Stimulated activated CD4-positive, alpha-beta T cell treated with anti-CD3 and anti-CD28 coated beads, Interleukin-15, amount 100 ng/mL, for 1 hour (primary cell): Measurements from ENCODE around the gene SHISA9.

ENCODE experiments used
- DNase-seq, 2 donors: peaks; one replicate each; pipeline ENCODE4 v3.0.0-alpha.2; 2020; ENCODE audit warnings: low read depth in 1 of 2, low spot score in 1 of 2

SHISA9 gene

DNA sequence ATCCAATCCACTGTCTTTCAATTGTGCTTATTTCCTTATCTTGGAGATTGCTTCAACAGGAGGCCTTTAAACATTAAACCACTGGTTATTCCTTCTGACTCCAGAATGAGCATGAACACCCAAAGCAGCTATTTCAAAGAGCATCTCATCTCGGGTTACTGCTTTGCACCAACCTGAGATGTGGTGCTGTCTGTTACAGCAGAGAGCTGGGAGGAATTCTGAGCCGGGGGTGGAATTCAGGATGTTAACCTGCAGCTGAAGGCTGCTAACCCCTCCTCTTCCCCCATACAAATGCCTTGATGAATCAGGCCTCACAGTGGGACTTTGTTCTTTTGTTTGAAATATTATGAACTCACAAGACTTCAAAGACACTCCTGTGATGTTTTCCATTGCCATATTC, 113.1 kb downstream of the SHISA9 start:
- no peak for DNase-seq

DNA sequence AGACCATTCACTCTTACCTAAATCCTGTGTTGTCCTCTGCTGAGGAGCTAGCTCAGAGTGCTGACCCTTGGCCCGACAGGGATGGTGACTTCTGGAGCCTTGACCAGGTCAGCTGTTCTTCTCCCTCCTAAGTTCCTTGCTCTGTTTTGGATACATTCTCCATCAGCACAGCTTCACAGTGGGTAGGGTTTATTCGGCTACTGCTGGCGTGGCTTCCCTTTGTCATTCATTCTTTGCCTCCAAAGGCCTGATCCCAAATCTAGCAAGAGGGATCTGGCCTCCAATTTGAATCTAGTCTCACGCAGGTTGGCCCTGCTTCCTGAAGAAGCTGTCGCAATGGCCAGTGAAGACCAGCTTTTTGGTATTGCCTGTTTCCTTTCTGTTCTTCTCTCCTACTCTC, 116.6 kb downstream of the SHISA9 start:
- no peak for DNase-seq

DNA sequence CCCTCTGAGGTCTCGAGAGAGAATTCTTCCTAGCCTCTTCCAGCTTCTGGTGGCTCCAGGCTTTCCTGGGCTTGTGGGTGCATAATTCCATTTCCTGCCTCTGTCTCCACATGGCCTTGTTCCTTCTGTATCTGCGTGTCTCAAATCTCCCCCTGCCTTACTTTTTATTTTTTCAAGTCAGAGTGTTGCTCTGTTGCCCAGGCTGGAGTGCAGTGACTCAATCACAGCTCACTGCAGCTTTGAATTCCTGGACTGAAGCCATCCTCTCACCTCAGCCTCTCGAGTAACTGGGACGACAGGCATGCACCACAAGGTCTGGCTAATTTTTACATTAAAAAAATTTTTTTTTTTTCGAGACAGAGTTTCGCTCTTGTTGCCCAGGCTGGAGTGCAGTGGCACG, 120.6 kb downstream of the SHISA9 start:
- no peak for DNase-seq

DNA sequence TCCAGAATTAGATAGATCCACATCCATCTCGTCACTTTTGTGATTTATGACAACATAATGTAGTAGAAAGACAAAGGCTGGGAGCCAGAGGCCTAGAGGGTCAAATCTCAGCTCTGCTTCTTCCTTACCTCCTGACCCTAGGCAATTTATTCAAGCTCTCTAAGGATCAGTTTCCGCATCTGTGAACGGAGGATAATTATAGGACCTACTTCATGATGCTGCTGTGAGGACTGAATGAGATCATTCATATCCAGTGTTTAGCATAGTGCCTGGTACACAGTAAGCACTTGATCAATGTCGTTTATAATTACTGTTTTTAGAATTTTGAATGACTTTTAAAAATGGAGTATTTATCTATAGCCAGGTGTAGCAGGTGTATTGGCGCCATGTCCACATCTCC, 128.4 kb downstream of the SHISA9 start:
- no peak for DNase-seq

DNA sequence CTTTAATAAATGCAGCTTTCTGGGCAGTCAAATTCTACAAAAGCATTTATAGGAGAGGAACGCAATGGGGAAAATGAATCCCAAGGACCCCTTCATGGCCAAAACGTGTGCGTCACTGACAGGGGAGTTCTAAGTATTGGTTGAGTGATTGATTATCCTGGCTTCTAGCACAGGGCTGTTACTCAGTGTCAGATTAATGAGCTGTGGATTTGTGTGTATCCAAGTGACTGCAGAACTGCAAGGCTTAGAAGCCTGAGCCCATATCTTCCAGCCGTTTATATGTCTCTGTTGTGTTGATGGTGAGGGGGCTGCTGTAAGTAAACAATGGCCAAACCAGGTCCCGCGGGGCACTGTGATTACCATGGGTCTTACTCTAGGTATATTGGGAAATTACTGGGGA, 129.4 kb downstream of the SHISA9 start:
- DNase-seq = no peak

DNA sequence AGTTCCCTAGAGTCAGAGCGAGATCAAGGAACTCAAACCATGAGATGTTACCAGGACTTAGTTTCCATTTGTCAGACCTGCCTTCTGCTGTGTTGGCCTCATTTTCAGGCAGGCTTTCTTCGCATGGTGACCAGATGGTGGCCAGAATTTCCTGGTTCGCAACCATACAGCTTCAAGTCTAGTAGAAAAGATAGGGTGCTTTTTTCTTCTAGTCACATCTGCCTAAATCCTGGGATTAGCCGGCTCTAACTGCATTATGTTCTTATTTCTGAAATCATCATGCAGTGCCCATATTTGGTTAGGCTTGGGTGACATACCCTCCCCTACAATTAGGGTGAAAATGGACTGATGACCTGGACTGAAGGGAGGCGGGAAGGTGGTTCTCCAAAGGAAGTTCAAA, 131.5 kb downstream of the SHISA9 start:
- DNase-seq = no peak

DNA sequence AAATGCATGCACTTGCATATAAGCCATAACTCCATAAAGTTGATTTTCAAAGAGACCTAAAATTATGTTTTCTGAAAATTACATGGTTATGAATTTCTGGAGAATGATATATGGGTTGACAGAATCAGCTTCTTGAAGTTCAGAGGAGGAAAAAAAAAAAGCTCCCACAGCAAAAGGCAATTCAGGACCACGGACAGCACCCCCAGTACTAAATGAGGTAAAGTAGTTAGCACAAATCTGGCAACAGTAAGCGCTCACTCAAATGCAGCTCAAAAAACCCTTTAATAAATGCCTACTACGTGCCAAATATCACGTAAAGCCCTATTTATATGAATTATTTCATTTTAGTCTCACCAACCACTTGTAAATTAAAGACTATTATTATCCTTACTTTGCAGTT, 135.2 kb downstream of the SHISA9 start:
- no peak for DNase-seq

DNA sequence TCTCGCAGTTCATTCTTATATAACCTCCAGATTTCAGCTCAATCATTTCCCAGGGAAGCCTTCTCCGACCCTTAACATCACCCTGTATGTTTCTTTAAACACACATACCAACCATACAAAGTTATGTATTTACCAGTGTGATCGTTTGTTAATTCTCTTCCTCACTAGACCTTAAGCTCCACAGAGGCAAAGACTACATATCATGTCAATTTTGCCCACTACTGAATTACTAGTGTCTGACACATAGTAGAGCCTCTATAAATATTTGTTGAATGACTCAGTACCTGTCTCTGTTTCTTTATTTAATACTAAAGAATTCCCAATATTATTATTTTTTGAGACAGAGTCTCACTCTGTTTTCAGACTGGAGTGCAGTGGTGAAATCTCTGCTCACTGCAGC, 137.2 kb downstream of the SHISA9 start:
- no peak for DNase-seq

DNA sequence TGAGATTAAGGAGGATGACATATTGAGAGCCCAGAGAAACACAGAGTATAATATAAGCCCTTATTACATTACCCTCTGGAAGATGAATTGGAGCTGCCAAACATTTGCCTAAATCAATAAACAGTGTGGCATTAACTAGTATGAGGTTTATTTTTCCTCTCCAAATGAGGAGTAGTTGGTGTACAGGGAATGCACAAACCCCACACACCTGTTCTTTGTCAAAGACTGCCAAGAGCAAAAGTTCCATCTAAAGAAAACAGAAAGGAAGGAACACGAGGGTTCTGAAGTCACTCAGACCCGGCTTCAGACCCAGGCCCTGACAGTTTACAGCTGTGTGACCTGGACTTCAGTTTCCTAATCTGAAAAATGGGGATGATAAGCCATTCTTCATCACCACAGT, 138.1 kb downstream of the SHISA9 start:
- DNase-seq = no peak

DNA sequence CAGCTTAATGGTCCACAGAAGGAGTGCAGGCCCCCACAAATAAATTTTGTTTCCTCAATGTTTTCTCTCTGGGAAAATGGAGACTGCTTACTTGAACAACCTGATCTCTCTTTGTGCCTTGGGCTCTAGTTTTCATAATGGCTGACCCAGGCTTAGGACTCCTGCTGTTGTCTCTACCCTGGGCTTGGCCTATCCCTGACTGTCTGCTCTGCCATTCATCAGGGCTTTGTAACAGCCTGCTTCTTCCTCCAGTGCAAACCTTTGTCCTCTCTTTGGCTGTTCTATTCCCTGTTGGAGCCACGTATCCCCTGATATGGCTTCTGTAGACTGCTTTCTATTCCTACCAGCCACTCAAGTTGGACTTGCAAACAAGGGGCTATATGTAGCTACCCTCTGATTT, 139.8 kb downstream of the SHISA9 start:
- no peak for DNase-seq

DNA sequence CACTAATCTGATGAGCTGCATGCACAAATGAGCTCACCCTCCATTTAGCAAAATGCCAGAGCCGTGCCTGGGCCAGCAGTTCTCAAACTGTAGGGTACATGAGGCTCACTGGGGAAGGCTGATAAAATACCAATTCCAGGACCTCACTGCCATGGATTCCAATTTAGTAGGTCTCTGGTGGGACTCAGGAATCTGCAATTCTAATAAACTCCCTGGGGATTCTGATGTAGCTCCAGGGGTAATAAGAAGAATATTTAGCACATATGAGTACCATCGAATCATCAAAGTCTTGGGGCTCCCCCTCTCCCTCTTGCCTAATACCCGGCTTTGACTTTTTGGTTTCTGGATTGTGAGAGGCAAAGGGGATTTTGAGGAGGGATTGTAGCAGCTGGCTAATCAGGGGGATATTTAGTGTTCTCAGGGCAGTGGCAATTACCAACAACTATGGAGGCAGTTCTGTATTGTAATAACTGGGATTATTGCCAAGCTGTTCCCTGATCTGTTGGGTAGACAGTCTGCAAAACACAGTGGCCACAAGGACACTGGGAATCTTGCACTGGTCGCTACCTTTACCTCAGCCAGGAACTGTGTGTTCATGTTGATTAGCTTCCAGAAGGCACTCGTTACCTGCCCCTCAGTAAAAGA, 140.4 kb downstream of the SHISA9 start:
- DNase-seq = no peak

DNA sequence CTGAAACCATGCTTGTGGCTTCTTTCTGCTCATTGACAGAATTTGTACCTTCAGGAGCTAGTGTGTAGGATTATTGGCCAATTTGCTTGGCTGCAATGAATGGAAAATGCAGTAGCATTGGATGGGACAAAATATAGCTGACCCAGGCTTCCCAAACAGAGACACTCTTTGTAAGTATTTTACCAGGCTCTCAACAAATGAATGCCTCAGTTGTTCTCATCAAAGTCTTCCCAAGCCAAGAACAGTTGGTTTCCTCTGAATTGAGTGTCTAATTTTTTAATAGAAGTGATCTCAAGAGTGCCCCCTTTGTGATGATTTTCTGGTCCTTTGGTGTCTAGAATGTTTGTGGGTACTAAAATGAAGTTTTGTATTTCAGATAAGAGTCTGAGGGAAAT, 140.9 kb downstream of the SHISA9 start:
- DNase-seq = no peak

DNA sequence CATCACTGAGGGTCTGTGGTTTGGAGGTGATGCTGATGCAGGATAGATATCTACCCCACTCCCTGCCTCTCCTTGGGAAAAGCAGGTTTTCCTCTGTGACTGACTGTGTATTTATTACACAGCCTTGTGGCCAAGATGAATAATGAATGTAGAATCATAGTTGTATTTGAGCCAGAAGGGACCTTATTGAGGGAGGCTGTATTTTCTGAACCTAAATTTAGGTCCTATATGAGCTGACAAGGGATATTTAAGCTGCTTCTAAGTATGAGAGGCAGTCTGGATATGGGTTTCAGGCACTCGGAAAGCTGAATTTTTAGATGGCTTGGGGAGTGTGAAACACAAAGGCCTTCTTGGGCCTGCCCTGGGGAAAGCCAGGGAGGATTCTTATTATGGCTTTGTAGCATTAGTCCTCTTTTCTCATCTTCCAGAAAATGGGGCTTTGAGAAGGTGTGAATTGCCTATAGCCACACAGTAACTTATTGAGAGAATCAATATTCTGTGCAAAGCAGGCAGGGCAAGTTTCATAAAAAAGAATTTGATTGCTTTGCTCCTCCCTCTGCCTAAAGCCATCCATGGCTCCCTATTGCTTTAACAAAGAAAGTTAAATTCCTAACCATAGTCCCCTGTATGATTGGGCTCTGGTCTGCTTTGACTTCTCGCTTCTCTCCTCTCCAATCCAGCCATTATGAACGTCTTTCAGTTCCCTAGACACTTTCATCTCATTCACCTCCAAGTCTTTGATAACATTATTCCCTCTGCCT, 144.8 kb downstream of the SHISA9 start:
- no peak for DNase-seq

DNA sequence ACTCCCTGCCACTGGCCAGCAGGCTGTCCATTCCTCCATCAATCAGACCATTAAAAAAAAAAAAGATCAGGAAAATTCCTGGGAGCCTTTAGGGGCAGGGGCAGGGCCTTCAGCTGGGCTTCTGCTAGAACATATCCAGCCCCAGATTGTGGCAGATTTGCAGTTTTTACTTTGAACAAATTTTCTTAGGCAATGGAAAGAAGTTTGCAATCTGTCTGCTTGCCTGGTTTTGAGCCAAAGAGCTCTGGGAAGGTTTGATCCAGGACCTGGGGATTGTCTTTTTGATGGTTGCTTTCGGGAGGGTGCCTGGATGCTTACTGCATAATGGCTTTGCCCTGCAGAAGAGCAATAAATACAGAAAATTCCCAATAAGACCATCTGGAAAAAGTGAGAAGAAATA, 145.9 kb downstream of the SHISA9 start:
- DNase-seq = no peak

DNA sequence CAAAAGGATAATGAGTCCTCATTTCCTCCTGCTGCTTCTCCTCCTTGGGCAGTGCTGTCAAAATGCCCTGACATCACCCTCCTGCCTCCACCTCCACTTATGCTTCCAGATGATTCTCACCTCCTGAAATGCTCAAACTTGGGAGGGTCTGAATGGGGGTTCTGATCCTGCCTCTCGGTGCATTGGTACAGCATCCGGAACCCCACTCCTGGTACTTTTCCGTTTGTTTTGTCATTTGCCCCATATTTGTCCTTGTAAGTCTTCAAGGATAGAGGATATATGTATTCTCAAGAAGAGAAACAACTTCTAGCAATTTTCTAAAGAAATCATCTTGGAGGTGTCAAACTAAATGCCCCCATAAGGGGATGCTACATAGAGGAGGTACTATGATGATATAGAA, 148.3 kb downstream of the SHISA9 start:
- DNase-seq = no peak

DNA sequence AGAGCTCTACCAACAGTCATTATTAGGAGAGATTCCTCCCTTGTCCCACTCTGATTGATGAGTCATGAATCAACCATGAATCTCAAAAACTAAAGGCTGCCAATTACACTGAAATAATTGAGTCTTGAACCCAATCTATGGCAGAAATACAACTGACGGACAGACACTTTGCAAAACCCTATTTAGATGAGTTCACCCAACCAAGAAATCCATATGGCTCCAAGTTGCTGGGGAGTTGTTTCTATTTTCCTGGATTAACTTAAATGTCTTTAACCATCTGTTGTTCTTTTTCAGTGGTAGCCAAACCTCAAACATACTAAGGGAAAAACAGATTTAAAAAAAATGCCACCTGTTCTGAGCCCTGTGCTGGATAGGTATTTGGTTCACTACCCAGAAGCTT, 151.0 kb downstream of the SHISA9 start:
- DNase-seq = no peak

DNA sequence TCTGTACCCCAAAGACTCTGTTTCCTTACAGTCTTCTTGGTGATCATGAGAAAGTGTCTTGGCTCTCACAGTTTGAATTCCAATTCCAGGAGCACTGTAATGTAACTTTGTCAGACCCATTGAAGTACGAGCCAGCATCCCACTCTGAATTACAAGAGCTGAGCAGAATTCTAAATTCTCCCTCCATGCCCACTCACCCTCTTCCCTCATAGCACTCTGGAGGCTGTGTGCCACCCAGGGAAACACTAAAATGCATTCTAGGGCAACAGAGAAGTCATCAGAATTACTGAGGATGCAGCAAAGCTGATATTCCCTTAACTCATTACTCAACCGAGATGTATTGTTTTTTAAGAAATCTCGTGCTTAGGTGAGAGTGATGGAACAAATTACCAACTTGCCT, 154.1 kb downstream of the SHISA9 start:
- DNase-seq = no peak

DNA sequence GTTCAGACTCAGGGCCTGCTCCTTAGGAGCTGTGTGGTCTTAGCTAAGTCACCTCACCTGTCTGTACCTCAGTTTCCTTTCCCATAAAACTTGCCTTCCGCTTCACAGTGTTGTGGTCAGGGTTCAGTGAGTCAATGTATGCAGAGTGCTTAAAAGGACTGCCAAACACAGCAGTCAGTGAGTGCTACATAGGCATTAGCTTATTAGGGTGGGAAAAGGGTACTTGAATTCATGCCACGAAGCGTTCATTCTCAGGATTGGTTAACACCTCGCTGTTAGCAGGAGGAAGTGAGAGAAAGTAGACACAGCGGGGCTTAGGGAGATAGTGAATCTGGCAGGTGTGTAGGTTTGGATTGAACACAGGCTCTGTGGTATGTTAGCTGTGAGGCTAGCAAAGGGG, 155.2 kb downstream of the SHISA9 start:
- DNase-seq = no peak

DNA sequence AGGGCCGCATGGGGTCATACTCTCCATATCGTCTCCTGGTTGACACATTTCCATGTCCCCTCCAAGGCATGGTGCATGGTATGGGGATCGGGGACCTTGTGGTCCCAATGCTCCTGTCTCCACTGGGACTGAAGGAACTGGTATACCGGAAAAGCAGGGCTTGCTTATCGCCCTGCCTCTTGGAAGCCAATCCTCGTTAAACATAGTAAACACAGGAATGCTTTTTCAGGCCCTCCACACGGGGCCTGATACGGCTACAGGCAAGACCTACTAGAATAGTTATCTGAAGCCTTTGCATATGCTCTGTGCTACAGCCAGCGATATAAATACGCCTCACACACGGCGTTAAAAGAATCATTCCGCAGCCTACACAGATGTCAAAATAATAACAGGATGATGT, 159.5 kb downstream of the SHISA9 start:
- DNase-seq = no peak

DNA sequence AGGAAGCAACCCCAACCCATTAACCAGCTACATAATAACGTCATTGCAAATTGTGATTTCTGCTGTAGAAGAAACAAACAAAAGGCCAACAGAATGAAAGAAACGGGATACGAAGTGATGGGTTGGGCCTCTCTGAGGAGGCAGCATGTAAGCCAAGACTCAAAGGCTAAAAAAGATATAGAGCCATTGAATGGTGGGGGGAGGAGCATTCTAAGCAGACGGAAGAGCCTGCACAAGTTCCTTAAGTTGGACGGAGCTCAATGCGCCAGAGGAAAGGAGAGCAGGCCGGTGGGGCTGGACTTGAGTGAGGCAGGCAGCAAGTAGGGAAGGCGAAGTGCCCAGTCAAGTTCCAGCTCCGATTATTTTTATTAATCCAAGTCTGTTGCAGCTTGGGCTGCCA, 160.3 kb downstream of the SHISA9 start:
- no peak for DNase-seq

DNA sequence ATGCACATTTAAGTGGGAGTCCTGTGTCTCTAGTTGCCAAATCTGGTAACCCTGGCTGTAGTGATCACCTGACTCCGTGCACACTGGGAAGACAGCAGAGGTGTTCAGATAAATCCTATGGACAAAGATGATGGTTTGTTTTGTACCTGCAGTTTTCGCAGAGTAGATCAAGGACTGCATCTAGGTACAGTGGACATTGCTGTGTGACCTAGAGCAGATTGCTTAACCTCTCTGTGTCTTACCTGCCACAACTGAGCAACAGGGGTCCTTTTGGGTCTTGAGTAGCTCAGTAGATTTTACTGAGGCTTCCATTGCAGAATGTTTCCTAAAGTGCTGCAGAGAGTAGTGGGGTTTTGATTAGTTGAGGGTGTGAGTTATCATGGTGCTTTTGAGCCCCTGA, 160.8 kb downstream of the SHISA9 start:
- no peak for DNase-seq

DNA sequence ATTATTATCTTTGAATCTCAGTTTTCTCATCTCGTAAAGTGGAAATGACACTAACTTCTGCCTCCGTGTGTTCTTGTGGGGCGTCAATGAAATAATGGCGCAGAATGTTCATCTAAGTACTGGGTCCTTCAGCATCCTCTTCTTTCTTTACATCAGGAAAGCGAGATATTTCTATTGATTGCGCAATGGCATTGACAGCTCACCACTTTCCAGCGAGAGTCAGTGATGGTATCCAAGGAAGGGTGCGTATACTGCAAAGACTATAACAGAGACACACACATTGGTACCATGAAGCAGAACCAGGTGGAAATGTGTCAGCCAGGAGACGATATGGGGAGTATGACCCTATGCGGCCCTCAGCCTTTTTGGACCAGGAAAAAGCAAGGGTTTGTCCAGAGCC, 162.1 kb downstream of the SHISA9 start:
- no peak for DNase-seq

DNA sequence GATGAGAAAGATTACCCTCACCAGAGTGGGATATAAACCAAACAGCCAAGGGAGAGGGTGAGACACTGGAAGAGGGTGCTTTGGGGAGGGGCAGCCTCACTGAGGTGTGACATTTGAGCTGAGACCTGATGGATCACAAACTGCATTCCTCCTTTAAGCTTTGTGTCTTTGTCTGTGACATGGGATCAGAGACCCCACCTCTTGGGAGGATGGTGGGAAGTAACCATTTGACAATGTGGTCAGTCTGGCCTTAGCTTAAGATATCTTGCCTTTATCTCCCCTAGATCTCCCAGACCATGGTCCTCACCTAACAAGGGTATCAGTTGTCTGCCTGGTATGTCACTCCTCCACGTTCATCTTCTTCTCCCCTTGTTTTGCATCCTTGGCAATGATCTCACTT, 163.4 kb downstream of the SHISA9 start:
- no peak for DNase-seq
